GM19438 (cell line): ENCODE measurements around the gene PANK1.
"Not testable (repeated sequence)": the region's sequence is repeated elsewhere in the genome, so short reads cannot be mapped to it uniquely, and the experiment has no call there.

Experiments
- ATAC-seq: cut with Tn5 transposase; IDR thresholded peaks from one replicate; pipeline ENCODE4 v1.9.1; 2021; ENCODE audit warnings: low read depth; ENCODE audit not compliant: unreplicated experiment

PANK1 gene

DNA sequence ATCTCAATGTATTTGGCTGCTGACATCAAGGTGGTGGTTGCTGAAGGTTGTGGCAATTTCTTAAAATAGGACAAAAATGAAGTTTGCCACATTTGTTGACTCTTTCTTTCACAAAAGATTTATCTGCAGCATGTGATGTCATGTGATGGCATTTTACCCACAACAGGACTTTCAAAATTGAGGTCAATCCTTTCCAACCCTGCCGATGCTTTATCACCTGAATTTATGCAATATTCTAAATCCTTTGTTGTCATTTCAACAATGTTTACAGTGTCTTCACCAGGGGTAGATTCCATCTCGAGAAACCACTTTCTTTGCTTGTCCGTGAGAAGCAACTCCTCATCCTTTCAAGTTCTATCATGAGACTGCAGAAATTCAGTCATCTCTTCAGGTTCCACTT is 69.0 kb downstream of the PANK1 start:
- no peak for ATAC-seq

DNA sequence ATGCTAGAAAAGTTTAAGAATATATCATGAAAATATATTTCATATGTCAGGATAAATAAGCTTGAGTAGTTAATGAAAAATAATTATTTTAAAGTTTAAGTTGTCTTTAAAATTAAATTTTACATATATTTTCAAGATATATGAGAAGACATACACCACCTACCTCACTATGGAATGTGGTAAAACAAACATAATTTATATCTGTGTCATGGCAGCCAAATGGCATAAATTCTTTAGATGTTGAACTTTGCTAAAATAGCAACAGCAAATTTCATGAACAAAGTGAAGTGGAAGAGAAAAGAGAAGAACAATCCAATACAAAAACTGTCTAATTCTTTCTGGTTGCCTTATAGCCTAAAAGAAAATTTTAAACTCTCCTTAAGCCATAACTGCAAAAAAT is 70.0 kb downstream of the PANK1 start:
- no peak for ATAC-seq

DNA sequence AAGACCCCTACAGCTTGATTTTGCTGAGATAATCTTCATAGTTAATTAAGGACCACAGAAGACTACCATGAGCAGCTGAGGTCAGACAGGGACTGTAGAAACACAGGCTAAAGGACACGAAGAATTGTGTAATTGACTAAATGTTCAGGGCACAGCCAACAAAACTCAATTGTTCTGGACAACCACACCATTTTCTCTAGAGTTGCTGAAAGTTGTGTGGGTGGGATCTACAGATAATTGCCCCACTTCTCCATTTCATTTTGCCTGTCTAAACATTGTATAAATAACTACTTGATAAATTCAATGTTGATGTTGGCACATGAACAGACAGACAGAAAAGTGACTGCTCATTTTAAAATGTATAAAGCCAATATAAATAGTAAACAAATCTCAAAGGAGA is 70.7 kb downstream of the PANK1 start:
- no peak for ATAC-seq

DNA sequence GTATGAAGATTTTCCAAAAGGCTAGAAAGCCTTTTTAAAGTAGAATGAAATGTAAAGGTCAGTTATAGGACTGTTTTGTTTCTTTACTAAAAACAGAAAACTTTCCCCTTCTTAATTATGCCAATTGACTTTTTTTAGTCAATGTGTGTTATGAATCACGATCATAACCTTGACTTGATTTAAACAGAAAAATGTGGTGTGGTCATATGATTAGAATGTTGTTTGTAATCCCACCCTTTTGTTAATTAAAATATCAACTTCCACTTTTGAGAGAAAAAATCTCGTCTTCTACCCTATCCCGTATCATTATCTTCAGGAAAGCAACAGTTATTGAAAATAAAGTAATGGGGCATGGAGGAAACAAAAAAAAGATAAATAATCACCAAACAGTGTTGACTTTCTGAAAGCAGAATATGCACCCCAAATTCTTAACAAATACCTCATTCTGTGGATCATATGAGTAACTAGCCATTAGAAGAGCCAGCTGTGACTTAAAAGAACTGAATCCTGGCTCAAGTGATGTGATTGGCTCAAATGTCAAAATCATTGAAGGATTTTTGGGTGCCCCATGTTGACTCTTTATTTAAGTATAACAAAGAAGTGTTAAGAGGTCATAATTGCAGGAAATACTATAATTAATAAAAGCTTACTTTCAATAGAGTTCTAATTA is 77.3 kb downstream of the PANK1 start:
- no peak for ATAC-seq

DNA sequence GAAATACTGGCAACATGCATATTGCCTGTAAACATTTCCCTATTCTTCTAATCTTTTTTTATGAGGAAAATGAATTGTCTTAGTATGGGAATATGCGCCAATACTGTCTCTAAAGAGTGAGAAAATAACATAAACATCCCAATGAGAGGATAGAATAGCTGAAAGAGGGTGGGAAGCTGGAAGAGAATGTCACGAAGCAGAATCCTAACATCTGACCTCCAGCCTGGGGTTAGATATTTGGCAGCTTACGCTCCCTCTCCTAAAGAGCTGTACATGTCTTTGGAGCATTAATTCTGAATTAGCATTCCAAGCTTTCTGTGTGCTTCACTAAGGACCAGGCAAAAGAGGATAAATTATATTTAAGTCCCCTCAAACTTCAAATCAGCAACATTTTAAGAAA is 78.0 kb downstream of the PANK1 start:
- no peak for ATAC-seq

DNA sequence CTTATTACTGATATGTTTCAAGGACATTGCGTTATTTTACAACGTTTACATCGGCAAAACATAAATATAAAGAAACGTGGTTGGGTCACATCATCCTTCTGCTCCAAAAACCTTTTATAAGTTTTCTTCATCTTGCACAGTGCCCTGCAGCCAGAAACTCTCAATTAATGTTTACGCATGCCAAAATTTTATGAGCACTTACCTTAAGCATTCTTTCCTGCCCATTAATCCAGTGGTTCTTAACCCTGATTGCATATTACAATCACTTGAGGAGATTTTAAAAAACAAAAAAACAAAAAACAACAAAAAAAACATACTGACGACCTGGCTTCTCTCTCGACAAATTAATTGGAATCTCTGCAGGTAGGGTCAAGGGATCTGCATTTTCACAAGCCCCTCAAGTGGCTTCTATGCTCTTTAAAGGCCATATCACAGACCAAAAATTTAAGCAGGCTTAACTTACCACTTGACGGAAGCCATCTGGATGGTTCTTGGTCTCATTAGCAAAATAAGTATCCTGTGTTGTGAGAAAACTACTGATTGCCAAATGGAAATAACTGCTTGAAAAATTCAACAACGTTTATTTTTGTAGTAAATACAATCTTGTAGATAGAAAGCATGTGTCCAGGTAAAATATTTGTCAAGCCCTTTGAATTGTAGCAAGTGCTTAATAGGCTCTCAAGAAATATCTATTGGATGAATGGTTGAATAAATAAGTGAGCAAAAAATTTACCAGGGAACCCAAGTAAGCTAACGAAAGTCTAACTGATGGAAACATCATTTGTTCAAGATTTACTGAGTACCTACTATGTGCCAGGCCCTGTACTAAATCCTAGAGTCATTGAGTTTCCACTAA is 78.7 kb downstream of the PANK1 start:
- ATAC-seq: no peak

DNA sequence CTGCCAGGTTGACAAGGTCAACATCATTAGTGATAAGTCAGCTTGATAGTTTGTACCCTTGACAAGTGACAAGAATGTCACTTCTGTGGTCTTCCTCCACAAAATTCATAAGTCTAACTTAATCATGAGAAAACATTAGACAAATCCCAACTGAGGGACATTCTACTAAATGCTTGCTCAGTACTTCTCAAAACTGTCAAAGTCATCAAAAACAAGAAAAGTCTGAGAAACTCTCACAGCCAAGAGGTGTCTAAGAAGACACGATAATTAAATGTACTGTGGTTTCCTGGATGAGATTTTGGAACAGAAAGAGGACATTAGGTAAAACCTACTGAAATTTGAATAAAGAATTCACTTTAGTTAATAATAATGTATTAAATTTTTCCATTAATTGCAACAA is 79.9 kb downstream of the PANK1 start:
- ATAC-seq: no peak

DNA sequence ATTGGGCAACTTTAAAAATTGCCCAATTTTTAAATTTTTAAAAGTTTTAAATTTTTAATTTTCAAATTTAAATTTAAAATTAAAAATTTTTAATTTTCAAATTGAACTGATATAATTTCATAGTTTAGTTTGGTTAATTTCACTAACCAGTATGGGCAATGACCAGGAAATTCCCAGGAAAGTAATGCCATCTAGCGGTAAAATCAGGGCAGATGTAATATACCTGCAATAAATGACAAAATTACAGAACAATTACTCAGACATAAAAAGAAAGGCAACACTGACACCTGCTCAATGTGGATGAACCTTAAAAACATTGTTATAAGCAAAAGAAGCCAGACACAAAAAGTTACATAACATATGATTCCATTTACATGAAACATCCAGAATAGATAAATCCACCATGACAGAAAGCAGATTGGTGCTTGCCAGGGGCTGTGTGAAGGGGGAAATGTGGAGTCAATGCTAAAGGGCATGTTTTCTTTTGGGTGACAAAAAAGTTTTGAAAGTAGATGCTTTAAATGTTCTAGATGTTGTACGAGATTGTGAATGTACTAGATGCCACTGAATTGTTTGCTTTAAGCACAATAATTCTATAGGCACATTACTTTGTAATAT is 81.1 kb downstream of the PANK1 start:
- no peak for ATAC-seq

DNA sequence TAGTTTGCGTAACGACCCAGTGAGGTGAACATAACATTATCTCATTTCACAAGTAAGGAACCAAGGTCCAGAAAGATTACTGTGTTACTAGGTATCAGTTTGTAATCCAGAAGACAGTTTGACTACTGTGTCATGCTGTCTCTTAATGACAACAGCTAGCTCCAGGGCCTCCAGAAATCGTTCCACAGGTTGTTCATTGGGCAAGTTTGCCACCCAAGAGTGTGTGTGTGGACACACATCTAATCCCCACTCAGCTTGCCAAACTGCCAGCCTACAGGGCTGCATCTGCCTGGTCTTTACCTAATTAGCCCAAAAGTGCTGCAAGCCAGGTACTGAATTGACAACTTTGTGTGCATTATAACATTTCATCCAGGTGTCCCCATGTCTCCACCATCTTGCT is 81.7 kb downstream of the PANK1 start:
- no peak for ATAC-seq

DNA sequence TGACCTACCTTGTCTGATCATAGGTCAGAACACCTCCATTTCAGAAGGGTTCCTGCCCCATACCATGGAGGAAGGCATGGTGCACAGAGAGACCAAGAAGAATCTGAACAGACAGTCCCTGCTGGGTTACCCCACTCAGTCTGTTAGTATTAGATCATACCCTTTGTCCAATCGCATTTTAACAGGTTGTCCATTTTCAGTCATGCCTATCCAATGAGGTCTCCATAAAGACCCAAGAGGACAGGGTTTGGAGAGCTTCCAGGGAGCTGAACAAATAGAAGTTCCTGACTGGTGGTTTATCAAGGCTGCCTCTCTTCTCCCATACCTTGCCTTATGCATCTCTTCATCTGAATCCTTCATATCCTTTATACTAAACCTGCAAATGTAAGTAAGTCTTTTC is 88.4 kb downstream of the PANK1 start:
- no peak for ATAC-seq

DNA sequence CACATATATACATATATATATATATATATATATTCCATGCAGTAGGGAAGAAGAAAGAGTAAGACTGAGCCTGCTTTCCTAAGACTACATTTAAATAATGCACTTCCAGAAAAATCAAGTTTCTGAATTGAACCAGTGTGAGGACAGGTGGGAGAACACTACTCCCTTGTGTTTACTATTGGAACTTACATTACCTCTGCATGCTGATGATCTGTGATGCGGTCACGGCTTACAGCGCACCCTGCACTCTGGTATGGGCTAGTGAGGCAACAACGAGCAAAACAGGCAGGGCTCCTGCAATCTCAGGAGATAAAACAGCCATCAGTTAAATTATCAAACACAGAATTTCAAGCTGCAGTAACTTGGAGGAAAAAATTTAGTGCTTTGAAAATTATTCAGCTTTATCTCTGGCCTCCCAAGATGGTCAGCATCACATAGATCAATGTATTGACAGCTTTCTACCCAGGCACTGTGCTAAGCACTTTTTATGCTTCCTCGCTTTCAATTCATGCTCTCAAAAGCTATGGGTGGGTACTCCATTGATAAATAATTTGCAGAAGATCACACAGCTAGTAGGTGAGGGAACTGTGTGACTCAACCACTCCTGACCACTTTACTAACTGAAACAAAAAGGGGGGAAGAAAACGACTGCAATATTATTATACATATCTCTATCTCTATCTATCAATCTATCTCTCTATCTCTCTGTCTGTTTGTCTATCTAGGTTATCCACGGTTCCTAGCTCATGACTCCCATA is 89.2 kb downstream of the PANK1 start:
- ATAC-seq: no peak

DNA sequence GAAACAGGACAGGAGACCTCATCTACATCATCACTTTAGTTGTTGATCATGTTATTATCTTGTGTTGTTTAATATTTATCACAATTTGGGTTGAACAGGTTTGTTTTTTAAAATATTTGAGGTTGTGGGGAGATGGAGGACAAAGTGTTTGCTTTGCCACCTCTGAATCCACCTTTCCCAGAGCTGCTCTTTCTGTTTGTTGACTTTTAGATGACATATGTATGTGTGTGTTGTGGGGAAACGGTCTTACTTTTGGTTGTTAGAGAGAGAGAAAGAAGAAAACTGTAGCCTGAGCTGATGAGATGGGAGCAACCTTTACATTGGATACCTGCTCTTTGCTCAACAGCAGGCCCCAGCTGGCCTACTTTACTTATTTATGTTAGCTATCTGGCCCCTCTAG is 90.6 kb downstream of the PANK1 start:
- no peak for ATAC-seq

DNA sequence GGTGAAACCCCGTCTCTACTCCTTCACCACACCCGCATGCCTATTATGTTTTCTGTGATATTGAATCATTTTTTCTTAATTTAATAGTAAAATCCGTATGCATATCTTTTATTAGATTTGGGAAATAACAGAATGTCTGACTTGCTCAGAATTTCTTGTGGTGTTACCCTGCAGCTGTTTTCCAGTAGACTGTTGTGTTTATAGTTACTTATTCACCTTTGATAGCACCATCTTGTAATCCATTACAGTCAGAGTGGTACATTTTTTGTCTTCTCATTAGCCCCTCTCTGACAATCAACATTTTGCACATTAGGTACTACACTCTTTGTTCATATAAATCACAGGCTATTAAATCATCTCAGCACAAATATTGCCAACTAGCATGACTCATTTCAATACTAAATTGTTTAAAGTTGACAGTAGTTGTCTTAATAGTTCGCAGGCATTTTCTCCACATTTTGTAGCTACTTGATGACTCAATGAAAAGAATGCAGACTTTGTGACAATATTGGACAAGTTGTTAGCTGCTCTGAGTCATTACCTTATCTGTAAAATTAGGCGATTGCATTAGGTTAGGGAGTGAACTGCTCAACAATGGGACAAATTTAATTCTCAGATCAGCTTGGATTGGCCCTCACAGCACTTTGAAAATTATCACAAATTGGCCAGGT is 91.8 kb downstream of the PANK1 start:
- ATAC-seq: no peak

DNA sequence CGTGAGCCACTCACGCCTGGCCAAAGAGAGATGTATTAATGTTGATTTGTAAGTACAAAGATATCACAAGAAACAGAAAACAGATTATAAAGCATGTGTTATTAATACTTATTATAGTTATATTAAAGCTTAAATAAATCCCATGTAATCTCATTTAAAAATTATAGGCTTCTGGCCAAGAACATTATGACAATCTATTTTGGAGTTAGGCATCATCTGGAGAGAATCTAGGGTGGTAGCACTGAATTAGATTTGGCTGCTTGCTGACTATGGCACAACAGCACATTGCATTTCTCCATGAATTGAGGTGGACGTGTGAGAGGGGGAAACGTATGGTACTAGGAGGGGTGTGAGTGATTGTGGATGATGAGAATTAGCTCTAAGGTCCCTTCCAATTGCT is 92.8 kb downstream of the PANK1 start:
- no peak for ATAC-seq

DNA sequence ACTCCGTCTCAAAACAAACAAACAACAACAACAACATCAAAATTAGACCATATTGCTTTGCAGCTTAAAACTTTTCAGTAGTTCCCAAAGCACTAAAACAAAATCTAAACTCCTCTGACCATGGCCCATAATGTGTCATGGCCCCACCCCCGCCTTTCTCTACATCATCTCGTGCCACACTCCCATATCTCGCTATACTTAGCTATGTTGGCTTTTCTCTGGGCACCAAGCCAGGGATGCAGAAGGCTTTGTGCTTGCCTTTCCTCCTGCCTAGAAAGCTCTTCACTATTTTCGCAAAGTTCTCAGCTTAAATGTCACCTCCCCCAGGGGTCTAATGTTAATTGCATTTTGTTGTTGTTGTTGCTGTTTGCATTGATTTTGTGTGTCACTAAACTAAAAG is 94.5 kb downstream of the PANK1 start:
- ATAC-seq: no peak

DNA sequence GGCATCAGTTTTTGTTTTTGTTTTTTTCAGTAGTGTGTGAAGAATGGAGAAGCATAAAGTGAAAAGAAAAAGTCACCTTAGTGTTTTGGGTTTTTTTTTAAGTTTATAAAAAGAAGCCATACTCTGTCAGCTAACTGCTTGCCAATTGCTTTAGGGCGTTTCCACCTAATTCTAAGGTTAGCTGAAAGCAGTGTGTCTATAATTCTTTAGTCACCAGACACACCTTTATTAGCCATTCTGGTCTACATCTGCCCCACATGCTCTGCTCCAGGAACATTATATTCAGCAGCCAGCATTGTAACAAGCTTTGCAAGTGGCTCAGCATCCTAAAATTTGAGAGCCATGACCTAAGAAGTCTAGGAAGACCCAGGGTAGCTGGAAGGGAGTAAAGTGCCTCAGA is 95.5 kb downstream of the PANK1 start:
- ATAC-seq: no peak

DNA sequence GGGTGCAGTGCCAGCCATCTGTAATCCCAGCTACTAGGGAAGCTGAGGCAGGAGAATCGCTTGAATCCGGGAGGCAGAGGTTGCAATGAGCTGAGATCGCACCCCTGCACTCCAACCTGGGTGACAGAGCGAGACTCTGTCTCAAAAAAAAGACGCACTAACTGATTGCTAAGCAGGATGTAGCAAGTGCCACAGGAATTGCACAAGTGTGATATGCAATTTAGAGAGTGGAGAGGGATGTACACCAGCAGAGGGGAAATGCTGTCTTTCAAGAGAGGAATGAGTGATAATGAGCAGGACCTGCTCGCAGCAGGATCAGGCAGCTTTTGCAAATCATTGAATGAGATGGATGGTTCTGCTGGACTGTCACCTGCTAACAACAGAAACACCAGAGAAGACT is 96.4 kb downstream of the PANK1 start:
- ATAC-seq: no peak

DNA sequence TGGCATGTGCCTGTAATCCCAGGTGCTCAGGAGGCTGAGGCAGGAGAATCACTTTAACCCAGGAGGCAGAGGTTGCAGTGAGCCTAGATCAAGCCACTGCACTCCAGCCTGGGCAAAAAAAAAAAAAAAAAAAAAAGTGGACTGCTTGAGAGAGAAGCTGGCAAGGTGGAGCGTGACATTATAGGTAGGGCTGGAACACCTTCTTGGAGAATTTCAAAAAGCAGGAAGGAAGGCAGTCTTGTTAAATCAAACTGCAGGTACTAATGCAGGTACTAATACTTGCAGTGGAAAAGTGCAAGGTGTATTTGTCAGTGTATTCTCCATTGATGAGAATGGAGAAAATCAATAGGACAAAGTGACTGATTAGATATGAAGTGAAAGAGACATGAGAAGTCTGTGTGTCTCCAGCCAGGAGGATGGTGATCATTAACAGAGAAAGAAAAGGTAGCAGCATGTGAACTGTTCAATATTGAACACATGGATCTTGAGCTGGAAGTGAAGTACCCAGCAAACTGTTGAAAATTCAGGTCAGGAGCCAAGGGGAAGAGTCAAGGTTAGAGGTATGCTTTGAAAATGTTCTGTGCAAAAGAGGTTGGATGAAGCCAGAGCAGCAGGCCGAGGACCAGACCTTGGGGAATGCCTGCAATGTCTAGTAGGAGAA is 97.1 kb downstream of the PANK1 start:
- no peak for ATAC-seq

DNA sequence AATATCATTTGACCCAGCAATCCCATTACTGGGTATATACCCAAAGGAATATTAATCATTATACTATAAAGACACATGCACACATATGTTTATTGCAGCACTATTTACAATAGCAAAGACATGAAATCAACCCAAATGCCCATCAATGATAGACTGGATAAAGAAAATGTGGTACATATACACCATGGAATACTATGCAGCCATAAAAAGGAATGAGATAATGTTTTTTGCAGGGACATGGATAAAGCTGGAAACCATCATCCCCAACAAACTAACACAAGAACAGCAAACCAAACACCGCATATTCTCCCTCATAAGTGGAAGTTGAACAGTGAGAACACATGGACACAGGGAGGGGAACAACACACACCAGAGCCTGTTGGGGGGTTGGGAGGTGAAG is 98.4 kb downstream of the PANK1 start:
- ATAC-seq: not testable (repeated sequence)

DNA sequence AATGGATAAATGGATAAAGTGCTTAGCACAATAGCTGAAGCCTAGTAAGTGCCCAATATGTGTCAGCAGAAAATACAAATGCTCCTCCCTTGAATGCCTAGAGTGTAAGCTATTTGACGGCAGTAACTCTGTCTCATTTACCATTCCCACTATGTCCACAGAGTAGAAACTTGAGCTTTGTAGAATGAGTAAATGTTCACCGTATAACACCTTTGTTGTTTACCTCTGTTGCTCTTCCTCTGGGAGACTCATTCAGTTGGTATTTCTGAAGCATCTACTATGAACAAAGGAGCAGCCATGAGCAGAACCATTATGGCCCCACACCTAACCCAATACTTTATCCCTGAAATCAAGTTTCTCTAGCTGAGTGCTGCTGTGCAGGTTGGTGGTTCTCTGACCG is 101.2 kb downstream of the PANK1 start:
- ATAC-seq: no peak
